HK-2 (cell line): ENCODE results near the gene CFLAR.
A peak's percentile ranks its signal among the peaks of the same experiment; 100 is the strongest.
"Not testable (repeated sequence)": the region's sequence is repeated elsewhere in the genome, so short reads cannot be mapped to it uniquely, and the experiment has no call there.

ENCODE experiments used
- DNase-seq: peaks from one replicate; pipeline ENCODE4 v3.0.0-alpha.2; 2018; ENCODE audit not compliant: unreplicated experiment

CFLAR gene

GRCh38 chr2:201182650-201183364, 66.8 kb downstream of the CFLAR start, which contains the start of gene CASP10:
TSS of gene CASP10 (plus strand) at chr2:201183141. CDS start at chr2:201185778, 2,637 bp downstream.
- DNase-seq = peak; percentile 36

- DNase-seq = no peak
Measured at GRCh38 chr2:201183365-201183727, 67.4 kb downstream of the CFLAR start.

DNA sequence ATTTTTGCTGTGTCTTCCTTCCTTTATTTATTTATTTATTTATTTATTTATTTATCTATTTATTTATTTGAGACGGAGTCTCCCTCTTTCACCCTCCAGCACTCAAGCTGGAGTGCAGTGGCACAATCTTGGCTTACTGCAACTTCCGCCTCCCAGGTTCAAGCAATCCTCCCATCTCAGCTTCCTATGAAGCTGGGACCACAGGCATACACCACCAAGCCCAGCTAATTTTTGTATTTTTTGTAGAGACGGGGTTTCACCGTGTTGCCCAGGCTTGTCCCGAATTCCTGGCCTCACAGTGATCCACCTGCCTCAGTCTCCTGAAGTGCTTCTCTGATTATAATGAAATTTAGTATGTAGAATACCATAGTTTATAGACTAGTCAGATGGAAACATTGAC, 67.9 kb downstream of the CFLAR start:
- not testable (repeated sequence) for DNase-seq

- DNase-seq = not testable (repeated sequence)
Measured at GRCh38 chr2:201184248-201184647, 68.3 kb downstream of the CFLAR start.

- no peak for DNase-seq
Measured at GRCh38 chr2:201185863-201186262, 69.9 kb downstream of the CFLAR start.

DNA sequence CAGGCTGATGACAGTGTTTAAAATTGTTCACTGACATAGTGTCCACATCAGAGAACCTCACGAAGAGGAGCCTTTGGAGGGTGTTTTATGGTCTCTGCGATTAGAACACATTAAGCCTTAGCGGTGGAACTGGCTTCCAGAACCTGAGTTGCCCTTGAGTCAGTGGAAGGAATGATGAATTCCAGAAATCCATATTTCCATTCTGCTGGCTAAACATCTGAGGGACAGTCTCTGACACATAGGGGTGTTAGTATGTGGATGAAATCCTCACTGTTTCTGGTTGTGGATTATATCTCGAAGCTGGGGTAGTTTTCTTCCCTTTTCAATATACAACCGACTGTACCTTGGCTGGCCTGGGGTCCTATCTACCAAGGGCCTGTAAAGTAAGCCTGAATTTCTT, 71.0 kb downstream of the CFLAR start:
- no peak for DNase-seq

GRCh38 chr2:201188449-201188848, 72.5 kb downstream of the CFLAR start:
- DNase-seq = no peak

DNA sequence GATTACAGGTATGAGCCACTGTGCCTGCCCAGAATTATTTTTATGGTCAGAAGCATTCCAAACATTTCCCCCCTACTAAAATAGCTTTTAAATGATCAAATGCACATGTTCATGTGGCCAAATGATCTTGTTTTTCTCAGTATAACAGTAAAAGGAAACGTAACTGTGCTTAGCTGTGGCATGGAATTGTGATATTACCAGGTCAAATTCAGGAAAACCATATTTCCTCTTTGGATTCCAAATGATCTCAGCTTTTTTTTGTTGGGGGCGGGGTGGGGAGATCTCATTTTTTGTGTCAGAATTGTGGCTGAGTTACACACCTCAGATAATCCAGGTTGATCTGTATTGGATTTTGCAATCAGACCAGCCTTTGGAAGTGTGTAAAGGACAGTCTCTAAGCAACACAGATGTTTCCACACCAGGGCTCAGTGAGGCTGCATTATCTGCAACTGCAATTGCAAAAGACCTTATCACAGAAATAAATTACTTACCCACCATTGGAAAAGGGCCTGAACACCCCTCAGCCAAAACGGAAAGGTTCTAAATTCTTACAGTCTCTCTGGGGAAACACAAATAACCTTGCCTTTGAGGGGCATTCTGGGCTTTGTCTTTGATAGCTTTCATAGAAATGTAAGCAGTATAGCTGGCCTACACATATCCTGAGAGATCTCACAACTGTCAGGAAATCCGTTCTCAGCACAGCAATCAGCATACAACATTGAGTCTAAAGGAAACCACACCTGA, 75.3 kb downstream of the CFLAR start:
- DNase-seq = no peak

DNA sequence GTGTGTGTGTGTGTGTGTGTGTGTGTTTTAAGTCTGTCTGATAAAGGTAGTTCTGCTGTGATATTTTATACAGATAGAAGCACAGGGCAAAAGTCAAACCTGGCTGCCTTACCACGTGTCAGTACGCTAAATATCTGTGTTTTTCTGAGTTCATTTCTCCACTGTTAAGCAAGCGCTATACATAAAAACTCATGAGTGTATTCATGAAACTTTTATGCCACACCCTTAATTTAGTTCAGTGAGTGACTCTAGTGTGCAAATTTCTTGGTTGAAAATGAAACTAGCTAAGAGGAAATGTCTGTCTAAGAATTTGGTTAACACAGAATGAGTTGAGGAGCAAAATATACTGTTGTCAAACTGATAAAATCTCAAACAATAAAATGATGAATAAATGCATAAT, 78.1 kb downstream of the CFLAR start:
- DNase-seq = no peak

GRCh38 chr2:201195331-201195730, 79.4 kb downstream of the CFLAR start:
- DNase-seq = no peak

DNA sequence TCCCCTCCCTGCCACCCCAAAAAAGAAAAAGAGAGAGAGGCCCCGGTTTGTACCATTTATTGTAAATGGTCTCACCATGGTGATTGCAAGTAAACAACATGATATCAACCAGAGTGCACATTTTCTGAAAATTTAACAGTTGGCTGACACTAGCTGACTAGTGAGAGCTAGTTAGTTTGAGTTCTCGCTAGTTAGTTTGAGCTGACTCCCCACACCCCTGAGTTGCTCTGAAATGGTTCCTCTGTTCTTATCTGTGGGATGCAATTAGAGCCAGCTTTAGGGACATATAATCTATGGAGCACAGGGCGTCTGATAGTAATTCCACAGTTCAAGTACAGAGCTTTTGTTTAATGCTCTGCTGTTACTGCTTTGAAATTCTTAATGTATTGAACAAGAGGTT, 80.0 kb downstream of the CFLAR start:
- no peak for DNase-seq

DNA sequence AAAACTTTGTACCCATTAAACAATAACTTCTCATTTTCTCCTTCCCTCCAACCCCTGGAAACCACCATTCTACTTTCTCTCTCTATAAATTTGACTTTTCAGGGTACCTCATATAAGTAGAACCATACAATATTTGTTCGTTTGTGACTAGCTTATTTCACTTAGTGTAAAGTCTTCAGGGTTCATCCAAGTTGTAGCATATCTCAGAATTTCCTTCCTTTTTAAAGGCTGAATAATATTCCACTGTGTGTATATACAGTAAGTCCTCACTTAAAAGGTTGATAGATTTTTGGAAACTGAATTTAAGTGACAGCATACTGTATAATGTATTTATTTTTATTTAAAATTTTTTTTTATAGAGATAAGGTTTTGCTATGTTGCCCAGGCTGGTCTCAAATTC, 80.8 kb downstream of the CFLAR start:
- no peak for DNase-seq

DNA sequence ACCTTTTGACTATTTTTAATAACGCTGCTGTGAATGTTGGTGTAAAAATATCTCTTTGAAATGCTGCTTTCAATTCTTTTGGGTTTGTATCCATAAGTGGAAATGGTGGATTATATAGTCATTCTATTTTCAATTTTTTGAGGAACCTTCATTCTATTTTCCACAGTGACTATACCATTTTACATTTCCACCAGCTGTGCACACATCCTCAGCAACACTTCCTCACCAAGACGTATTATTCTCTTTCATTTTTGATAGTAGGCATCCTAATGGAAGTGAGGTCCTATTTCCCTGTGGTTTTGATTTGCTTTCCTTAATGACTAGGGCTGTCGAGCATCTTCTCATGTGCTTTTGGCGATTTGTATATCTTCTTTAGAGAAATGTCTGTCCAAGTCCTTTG, 81.8 kb downstream of the CFLAR start:
- DNase-seq = no peak

DNA sequence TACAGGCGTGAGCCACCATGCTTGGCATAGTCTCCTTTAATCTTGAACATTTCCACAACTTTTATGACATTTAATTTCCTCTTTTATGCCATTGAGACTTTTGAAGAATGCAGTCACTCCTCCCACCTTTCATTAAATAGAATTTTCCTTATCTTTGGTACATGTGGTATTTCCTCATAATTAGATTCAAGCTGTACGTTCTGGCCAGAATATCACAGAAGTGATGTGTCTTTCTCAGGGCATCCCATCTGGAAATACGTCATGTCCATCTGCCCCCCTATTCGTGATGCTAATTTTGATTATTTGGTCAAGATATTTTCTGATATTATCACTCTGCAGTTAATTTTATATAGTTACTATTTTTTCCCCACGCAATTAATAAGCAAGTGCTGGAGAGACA, 83.9 kb downstream of the CFLAR start:
- DNase-seq = no peak

- DNase-seq = no peak
Measured at GRCh38 chr2:201200345-201200744, 84.4 kb downstream of the CFLAR start.

- DNase-seq = no peak
Measured at GRCh38 chr2:201201371-201201770, 85.4 kb downstream of the CFLAR start.

DNA sequence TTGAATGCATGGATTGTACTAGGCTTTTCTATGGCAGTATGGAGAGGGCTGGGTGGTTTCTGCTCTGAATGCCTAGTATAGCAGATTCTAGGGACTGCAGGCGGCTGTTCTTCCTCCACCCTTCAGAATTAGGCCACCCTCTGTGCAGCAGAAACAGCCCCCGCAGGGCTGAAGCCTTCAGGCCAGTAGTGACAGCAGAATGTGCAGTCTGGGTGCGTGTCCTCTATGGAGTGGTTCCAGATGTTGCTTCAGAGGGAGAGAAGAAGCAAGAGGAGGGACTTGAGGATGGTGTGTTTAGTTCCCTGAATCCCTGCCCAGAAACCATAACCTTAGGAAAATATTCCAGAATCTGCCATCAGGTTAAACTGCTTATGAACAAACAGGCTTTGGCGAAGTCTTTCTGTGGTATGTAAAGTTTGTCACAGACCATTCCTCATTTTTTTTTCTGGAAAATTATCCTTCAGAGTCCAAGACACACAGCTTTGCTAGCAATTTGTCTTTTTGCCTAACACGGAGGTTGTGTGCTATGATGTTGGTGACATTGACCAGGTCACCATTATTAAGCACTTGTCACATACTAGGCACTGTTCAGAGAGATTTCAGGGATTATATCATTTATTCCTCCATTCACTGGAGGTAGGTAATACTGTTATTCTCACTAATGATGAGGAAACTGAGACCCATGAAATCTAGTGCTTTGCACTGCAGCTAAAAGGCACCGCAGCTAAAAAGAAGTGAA, 88.1 kb downstream of the CFLAR start:
- no peak for DNase-seq

DNA sequence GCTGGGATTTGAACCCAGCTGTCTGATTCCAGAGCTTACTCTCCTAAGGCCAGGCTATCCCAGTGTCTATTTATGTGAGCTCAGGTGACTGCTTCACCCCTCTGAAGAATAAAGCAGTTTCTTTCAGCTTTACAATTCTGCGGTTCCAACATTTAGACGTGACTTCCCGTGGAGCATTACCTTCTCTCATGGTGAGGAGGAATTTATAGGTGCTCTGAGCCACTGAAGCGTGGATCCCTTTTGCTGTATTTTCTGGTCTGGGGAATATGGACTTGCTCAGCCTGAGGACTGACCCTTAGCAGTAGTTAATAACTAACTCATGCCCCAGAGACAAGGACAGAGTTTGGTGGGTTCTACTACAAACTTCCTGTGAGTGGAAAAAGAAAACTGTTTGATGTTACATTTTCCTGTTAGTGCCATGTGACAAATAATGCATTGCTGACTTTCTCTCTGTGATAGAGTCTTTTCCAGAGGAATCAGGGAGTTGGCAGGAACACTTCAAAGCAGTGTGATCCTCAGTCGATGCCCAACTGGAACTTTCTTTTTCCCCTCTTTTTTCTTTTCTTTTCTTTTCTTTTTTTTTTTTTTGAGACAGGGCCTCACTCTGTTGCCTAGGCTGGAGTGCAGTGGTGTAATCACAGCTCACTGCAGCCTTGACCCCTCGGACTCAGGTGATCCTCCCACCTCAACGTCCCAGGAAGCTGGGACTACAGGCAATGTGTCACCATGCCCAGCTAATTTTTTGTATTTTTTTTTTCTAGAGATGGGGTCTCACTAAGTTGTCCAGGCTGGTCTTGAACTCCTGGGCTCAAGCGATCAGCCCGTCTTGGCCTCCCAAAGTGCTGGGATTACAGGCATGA, 88.9 kb downstream of the CFLAR start:
- DNase-seq = peak; percentile 50

- no peak for DNase-seq
Measured at GRCh38 chr2:201205515-201205849, 89.5 kb downstream of the CFLAR start.

DNA sequence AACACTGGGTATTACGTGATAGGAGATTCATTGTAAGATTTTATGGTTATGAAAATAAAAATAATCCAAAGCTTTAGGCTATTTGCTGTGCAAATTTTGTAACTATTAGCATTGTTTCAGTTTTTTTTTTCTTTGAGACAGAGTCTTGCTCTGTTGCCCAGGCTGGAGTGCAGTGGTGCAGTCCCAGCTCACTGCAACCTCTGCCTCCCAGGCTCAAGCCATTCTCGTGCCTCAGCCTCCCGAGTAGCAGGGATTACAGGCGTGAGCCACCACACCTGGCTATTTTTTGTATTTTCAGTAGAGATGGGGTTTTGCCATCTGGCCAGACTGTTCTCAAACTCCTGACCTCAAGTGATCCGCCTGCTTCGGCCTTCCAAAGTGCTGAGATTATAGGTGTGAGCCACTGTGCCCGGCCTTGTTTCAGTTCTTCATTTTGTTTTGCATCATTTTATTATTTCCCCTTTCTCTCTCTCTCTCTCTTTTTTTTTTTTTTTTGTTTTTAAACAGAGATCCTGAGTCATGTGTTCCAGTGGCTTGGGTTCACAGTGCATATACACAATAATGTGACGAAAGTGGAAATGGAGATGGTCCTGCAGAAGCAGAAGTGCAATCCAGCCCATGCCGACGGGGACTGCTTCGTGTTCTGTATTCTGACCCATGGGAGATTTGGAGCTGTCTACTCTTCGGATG, 92.7 kb downstream of the CFLAR start:
- no peak for DNase-seq

GRCh38 chr2:201215963-201216362, 100.0 kb downstream of the CFLAR start:
- no peak for DNase-seq
